ENCODE measurements around the gene FBXL7. TPM values are rescaled to one million over a fixed set of nuclear protein-coding genes. Genes with fewer than 3 reads are reported as not detected.

The FBXL7 gene
- total and polyA plus RNA-seq, 4 donors = 0.24 to 1.4 (median 1.2) TPM

DNA sequence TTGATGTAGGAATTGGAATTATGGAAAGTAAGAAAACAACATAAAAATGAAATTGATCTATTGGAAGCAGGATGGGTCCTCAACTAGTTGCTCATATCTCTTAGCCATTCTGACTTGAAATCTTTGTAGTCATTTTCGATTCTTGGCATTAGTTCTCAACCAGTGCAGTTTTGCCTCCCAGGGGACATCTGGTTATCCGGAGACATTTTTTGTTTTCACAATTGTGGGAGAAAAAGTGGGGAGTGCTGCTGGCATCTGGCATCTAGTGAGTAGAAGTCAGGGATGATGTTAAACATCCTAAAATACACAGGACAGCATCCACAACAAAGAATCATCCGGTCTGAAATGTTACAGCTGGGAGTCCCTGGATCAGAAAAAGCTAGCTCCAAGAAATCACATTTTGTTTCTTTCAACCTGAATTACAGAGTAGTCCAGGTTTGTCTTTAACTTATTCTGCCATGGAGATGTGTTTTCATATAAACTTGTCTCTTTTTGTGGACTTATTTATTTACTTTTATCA is 74.9 kb downstream of the FBXL7 start:
- Histone ChIP-seq H3K27ac (ENCODE audit: low read depth in 1 of 2, low read length in 2 of 2) (no peak overlapping the region), H3K27me3 (ENCODE audit: control insufficient read depth in 4 of 4, insufficient read depth in 4 of 4, low read length in 3 of 4) (no peaks in the 10 kb centered on the region), H3K4me3 (ENCODE audit: low read depth in 1 of 3, low read length in 3 of 3) (no peak overlapping the region), H3K36me3 (ENCODE audit: control insufficient read depth in 4 of 4, insufficient read depth in 3 of 4, low read depth in 1 of 4, low read length in 3 of 4) (no peaks in the 10 kb centered on the region), H3K9me3 (ENCODE audit: control insufficient read depth in 4 of 4, low read length in 3 of 4) (no peaks in the 10 kb centered on the region), H3K4me1 (ENCODE audit: control insufficient read depth in 4 of 4, insufficient read depth in 4 of 4, low read length in 3 of 4) (no peaks in the 10 kb centered on the region), H3K9ac (ENCODE audit: low read depth in 1 of 2, low read length in 2 of 2) (no peak overlapping the region)
- TF ChIP-seq CTCF (IDR thresholded peaks at IDR 0.05; ENCODE audit: low read depth, low read length, missing input control) = no peak
- no peak for TF ChIP-seq ZBTB33 (IDR thresholded peaks at IDR 0.05)
- TF ChIP-seq ATF3 (IDR thresholded peaks at IDR 0.05) = no peak
- no peak for TF ChIP-seq FOXA1 (IDR thresholded peaks at IDR 0.05)
- TF ChIP-seq, protein P1, sequence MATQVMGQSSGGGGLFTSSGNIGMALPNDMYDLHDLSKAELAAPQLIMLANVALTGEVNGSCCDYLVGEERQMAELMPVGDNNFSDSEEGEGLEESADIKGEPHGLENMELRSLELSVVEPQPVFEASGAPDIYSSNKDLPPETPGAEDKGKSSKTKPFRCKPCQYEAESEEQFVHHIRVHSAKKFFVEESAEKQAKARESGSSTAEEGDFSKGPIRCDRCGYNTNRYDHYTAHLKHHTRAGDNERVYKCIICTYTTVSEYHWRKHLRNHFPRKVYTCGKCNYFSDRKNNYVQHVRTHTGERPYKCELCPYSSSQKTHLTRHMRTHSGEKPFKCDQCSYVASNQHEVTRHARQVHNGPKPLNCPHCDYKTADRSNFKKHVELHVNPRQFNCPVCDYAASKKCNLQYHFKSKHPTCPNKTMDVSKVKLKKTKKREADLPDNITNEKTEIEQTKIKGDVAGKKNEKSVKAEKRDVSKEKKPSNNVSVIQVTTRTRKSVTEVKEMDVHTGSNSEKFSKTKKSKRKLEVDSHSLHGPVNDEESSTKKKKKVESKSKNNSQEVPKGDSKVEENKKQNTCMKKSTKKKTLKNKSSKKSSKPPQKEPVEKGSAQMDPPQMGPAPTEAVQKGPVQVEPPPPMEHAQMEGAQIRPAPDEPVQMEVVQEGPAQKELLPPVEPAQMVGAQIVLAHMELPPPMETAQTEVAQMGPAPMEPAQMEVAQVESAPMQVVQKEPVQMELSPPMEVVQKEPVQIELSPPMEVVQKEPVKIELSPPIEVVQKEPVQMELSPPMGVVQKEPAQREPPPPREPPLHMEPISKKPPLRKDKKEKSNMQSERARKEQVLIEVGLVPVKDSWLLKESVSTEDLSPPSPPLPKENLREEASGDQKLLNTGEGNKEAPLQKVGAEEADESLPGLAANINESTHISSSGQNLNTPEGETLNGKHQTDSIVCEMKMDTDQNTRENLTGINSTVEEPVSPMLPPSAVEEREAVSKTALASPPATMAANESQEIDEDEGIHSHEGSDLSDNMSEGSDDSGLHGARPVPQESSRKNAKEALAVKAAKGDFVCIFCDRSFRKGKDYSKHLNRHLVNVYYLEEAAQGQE (IDR thresholded peaks at IDR 0.05) = no peak
- TF ChIP-seq EGR1 (IDR thresholded peaks at IDR 0.05; ENCODE audit: low read depth in 2 of 2) = no peak
- TF ChIP-seq, protein P2, sequence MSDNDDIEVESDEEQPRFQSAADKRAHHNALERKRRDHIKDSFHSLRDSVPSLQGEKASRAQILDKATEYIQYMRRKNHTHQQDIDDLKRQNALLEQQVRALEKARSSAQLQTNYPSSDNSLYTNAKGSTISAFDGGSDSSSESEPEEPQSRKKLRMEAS (IDR thresholded peaks at IDR 0.05) = no peak
- 71% methylated on average over 3 of the region's 3 CpGs for whole genome bisulfite sequencing
- no peak for DNase-seq (ENCODE audit: low spot score)

DNA sequence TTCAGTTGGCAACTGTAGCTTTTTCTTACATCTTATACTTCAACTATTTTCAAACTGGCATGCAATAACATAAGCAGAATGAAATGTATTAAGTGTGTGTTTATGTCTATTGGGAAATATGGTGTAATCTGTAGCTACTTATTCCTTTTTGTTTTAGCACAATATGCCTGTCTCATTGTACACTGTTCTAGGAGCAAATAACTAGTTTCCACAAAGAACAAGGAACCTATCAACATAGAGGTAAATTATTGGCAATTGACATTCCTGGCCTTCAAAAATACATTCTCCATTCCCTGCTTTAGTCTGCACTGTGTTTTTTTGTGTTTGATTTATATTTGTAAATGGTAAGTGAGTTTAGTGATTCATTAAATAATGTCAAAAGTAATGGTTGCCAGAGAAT is 75.7 kb downstream of the FBXL7 start:
- Histone ChIP-seq H3K27ac (ENCODE audit: low read depth in 1 of 2, low read length in 2 of 2) (no peak overlapping the region), H3K27me3 (ENCODE audit: control insufficient read depth in 4 of 4, insufficient read depth in 4 of 4, low read length in 3 of 4) (no peaks in the 10 kb centered on the region), H3K9ac (ENCODE audit: low read depth in 1 of 2, low read length in 2 of 2) (no peak overlapping the region), H3K9me3 (ENCODE audit: control insufficient read depth in 4 of 4, low read length in 3 of 4) (no peaks in the 10 kb centered on the region), H3K4me1 (ENCODE audit: control insufficient read depth in 4 of 4, insufficient read depth in 4 of 4, low read length in 3 of 4) (no peaks in the 10 kb centered on the region), H3K4me3 (ENCODE audit: low read depth in 1 of 3, low read length in 3 of 3) (no peak overlapping the region), H3K36me3 (ENCODE audit: control insufficient read depth in 4 of 4, insufficient read depth in 3 of 4, low read depth in 1 of 4, low read length in 3 of 4) (no peaks in the 10 kb centered on the region)
- no peak for DNase-seq (ENCODE audit: low spot score)
- TF ChIP-seq JUND (IDR thresholded peaks at IDR 0.05) (no peak), FOXA2 (IDR thresholded peaks at IDR 0.05) (no peak), FOXA1 (IDR thresholded peaks at IDR 0.05) (no peak), HNF4A (conservative IDR thresholded peaks at IDR 0.05) (no peak), ATF3 (IDR thresholded peaks at IDR 0.05) (no peak), GABPA (IDR thresholded peaks at IDR 0.05 in 1 of 2, conservative IDR thresholded peaks at IDR 0.05 in 1 of 2) (no peak), RXRA (IDR thresholded peaks at IDR 0.05) (no peak)
- TF ChIP-seq, protein P1 (IDR thresholded peaks at IDR 0.05) = no peak

All from liver (tissue), 9 donors.